Peyer's patch (tissue), 4 donors: ENCODE data around the gene PHKG1. TPM values are rescaled to one million over a fixed set of nuclear protein-coding genes. Genes with fewer than 3 reads are reported as not detected.
"Not testable (repeated sequence)": the region's sequence is repeated elsewhere in the genome, so short reads cannot be mapped to it uniquely, and the experiment has no call there.

ENCODE experiments used
- DNase-seq, 3 donors: peaks; one replicate each; pipeline ENCODE4 v3.0.0-alpha.2; 2017 to 2019
- H3K27ac ChIP-seq, 4 donors: fragments of 200-600 bp; sonication (generic); one replicate each; pipeline ENCODE4 v1.5.1; 2016 to 2019
- H3K27me3 ChIP-seq, 2 donors: fragments of 200-600 bp; sonication (generic); one replicate each; pipeline ENCODE4 v1.5.1; 2019
- H3K36me3 ChIP-seq, 3 donors: fragments of 200-600 bp; sonication (generic); one replicate each; pipeline ENCODE4 v1.5.1; 2016 to 2019
- H3K4me1 ChIP-seq, 4 donors: fragments of 200-600 bp; sonication (generic); one replicate each; pipeline ENCODE4 v1.5.1; 2016 to 2019
- H3K4me3 ChIP-seq, 4 donors: fragments of 200-600 bp; sonication (generic); 1 replicate in 3 of 4; 2 replicates in 1 of 4; pipeline ENCODE4 v1.5.1; 2016 to 2019; ENCODE audit warnings: mild to moderate bottlenecking in 1 of 4
- H3K9me3 ChIP-seq, 4 donors: fragments of 200-600 bp; sonication (generic); one replicate each; pipeline ENCODE4 v1.5.1; 2016 to 2019; ENCODE audit warnings: mild to moderate bottlenecking in 1 of 4
- CTCF ChIP-seq, 6 experiments: fragments of 450-650 bp in 4 of 6; fragments of 200-600 bp in 2 of 6; sonication (generic) in 1 of 6; IDR thresholded peaks; one replicate each; pipeline ENCODE4 v1.5.1; 2017 to 2019; ENCODE audit warnings: antibody characterized with exemption in 6 of 6, mild to moderate bottlenecking in 3 of 6, moderate library complexity in 1 of 6
- POLR2A ChIP-seq, 2 donors: fragments of 450-650 bp; IDR thresholded peaks; one replicate each; pipeline ENCODE4 v1.5.1; 2017; ENCODE audit warnings: antibody characterized with exemption in 2 of 2, mild to moderate bottlenecking in 2 of 2, moderate library complexity in 2 of 2
- total RNA-seq, 4 donors: library from RNA; depleted of rRNA; stranded (reverse); fragments of >200 nt; gene quantifications; one replicate each; pipeline ENCODE4 v1.1.0, GENCODE V29; 2016

Gene PHKG1
- 1 to 10 TPM; 1.1 to 8.3 (median 4.0) TPM for total RNA-seq

- Histone ChIP-seq H3K27me3 (no peaks in the 10 kb centered on the region), H3K4me3 (peak within 1 kb of the TSS in 1 of 4 donors; percentile 13), H3K36me3 (no peaks in the 10 kb centered on the region), H3K27ac (peak within 1 kb of the TSS; percentile 1 to 67 (median 28)), H3K4me1 (peaks cover 0 to 14% (median 0%) of the 10 kb centered on the region in 4 donors), H3K9me3 (no peaks in the 10 kb centered on the region)
- TF ChIP-seq CTCF (IDR thresholded peaks at IDR 0.05), result peak in 3 of 6 experiments; percentile 12 to 20 (median 15)
- no peak for TF ChIP-seq POLR2A (IDR thresholded peaks at IDR 0.05)
- peak in 2 of 3 donors; percentile 60 to 64 for DNase-seq
Measured at GRCh38 chr7:56092789-56093531, at the start of gene PHKG1. PHKG1 (minus strand) TSS chr7:56092952; CDS start chr7:56088941, 4,011 bp downstream.

DNA sequence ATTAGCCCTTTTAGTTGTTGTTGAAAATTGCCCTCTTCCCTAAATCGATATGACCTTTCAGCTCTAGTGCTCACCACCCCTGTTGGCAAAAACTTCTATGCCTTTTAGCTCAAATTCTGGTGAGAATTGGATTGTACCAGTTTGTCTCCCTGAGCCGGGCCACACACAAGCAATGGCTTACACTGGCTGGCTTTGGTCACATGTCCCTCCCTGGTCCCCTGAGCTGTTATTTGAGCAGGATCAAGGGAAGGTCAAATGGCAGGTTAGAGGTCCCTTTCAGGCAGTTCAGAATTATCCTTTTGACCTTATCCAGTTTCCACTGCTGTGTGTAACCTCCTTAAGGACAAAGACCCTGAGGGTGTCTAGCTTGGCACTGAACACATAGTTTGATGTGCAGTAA is 38.3 kb upstream of the PHKG1 start:
- H3K27ac ChIP-seq, H3K27me3 ChIP-seq, DNase-seq, H3K9me3 ChIP-seq, H3K4me1 ChIP-seq, H3K36me3 ChIP-seq, H3K4me3 ChIP-seq: not testable (repeated sequence)

DNA sequence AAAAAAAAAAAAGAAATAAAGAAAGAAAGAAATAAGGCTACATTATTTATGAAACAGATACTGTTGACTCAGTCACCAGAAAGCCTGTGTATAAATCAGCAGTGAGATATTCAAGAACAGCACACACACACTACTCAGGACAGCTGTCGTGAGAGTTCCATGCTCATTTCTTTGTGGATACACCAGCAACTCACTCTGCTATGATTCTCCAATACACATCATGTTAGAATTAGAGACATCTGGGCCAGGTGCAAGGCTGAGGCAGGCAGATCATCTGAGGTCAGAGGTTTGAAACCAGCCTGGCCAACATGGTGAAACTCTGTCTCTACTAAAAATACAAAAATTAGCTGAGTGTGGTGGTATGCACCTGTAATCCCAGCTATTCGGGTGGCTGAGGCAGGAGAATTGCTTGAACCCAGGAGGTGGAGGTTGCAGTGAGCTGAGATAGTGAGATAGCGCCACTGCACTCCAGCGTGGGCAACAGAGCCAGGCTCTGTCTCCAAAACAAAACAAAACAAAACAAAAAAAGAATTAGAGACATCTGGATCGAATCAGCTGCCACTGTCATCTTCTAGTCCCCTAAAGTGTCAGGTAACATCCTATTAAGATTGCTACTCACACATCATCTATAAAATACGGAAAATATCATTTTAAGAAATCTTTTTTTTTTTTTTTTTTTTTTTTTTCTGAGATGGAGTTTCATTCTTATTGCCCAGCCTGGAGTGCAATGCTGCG is 34.7 kb upstream of the PHKG1 start:
- Histone ChIP-seq H3K36me3 (no peaks in the 10 kb centered on the region), H3K27me3 (no peaks in the 10 kb centered on the region), H3K4me3 (no peak overlapping the region), H3K4me1 (no peaks in the 10 kb centered on the region), H3K27ac (no peak overlapping the region), H3K9me3 (no peaks in the 10 kb centered on the region)
- no peak for DNase-seq
- TF ChIP-seq POLR2A (IDR thresholded peaks at IDR 0.05) (no peak), CTCF (IDR thresholded peaks at IDR 0.05) (no peak)

DNA sequence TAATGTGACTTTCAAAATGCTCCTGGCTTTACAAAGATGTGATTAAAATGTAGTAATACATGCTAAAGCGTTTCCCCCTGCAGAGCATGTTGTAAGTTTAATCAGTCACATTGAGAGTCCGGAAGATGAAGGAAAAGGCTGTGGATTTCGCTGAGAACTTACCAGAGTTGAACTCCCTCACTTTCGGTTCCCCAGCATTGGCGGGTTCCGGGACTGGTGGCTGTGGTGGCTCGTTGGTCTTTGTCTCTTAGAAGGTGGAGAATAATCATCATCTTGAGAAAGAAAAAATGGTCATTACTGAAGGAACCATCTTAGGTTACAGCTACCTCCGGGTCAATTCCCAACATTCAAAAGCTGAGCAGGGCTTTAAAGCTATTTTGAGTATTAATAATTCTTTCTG is 33.1 kb upstream of the PHKG1 start:
- H3K27ac ChIP-seq, result no peak overlapping the region
- H3K9me3 ChIP-seq, result no peaks in the 10 kb centered on the region
- H3K4me3 ChIP-seq, result no peak overlapping the region
- no peaks in the 10 kb centered on the region for H3K27me3 ChIP-seq
- no peak for DNase-seq
- TF ChIP-seq CTCF (IDR thresholded peaks at IDR 0.05) (no peak), POLR2A (IDR thresholded peaks at IDR 0.05) (no peak)
- H3K36me3 ChIP-seq, result no peaks in the 10 kb centered on the region
- H3K4me1 ChIP-seq, result no peaks in the 10 kb centered on the region

- TF ChIP-seq POLR2A (IDR thresholded peaks at IDR 0.05) (no peak), CTCF (IDR thresholded peaks at IDR 0.05) (no peak)
- H3K27ac ChIP-seq, result no peak overlapping the region
- no peak for DNase-seq
Measured at GRCh38 chr7:56124981-56125380, 32.2 kb upstream of the PHKG1 start.

DNA sequence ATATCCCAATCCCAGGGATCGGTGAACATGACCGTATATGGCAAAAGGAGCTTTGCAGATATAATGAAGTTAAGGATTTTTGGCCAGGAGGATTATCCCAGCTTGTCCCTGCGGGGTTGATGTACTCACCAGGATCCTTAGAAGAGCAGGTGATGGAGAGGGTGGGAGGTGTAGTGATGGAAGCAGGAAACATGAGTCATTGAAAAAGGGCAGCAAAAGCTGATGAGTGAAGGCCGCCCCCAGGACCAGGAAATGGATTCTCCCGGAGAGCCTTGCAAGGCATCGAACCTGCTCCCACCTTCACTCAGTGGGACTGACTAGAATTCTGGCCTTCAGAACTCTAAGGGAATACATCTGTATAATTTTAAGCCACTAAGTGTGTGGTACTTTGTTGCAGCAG is 28.7 kb upstream of the PHKG1 start:
- H3K27me3 ChIP-seq, result no peaks in the 10 kb centered on the region
- no peak for TF ChIP-seq POLR2A (IDR thresholded peaks at IDR 0.05)
- TF ChIP-seq CTCF (IDR thresholded peaks at IDR 0.05), result no peak
- DNase-seq, result no peak
- H3K4me3 ChIP-seq, result no peak overlapping the region
- H3K4me1 ChIP-seq, result no peaks in the 10 kb centered on the region
- no peaks in the 10 kb centered on the region for H3K9me3 ChIP-seq
- no peak overlapping the region for H3K27ac ChIP-seq
- no peaks in the 10 kb centered on the region for H3K36me3 ChIP-seq

More at GRCh38 chr7:56124981-56125380, 32.2 kb upstream of the PHKG1 start:
- H3K4me3 ChIP-seq, result no peak overlapping the region
- H3K36me3 ChIP-seq, result no peaks in the 10 kb centered on the region
- H3K9me3 ChIP-seq, result no peaks in the 10 kb centered on the region
- H3K4me1 ChIP-seq, result no peaks in the 10 kb centered on the region
- H3K27me3 ChIP-seq, result no peaks in the 10 kb centered on the region
